ENCODE measurements around the gene NOP9.
"Not testable (repeated sequence)": the region's sequence is repeated elsewhere in the genome, so short reads cannot be mapped to it uniquely, and the experiment has no call there.

The NOP9 gene

GRCh38 chr14:24339284-24340151, 39.9 kb downstream of the NOP9 start, which contains the start of gene RIPK3:
Gene RIPK3 (minus strand): TSS chr14:24339991. CDS start chr14:24339826, 165 bp downstream.
- FAIRE-seq = peak; percentile 93
- DNase-seq (ENCODE audit: extremely low spot score, insufficient read length, low read depth) = peak; percentile 70

- FAIRE-seq = no peak
Measured at GRCh38 chr14:24340606-24341005, 41.0 kb downstream of the NOP9 start.

GRCh38 chr14:24342889-24343288, 43.2 kb downstream of the NOP9 start:
- no peak for FAIRE-seq

More at GRCh38 chr14:24340606-24341005, 41.0 kb downstream of the NOP9 start:
- DNase-seq (ENCODE audit: extremely low spot score, insufficient read length, low read depth) = no peak

GRCh38 chr14:24343795-24344660, 44.4 kb downstream of the NOP9 start:
- FAIRE-seq = no peak
- no peak for DNase-seq (ENCODE audit: extremely low spot score, insufficient read length, low read depth)

More at GRCh38 chr14:24342889-24343288, 43.2 kb downstream of the NOP9 start:
- no peak for DNase-seq (ENCODE audit: extremely low spot score, insufficient read length, low read depth)

- DNase-seq (ENCODE audit: extremely low spot score, insufficient read length, low read depth) = no peak
- FAIRE-seq = no peak
Measured at GRCh38 chr14:24347134-24347533, 47.5 kb downstream of the NOP9 start.

- FAIRE-seq (no peak), DNase-seq (ENCODE audit: extremely low spot score, insufficient read length, low read depth) (no peak)
Measured at GRCh38 chr14:24348186-24348585, 48.5 kb downstream of the NOP9 start.

GRCh38 chr14:24349742-24350141, 50.1 kb downstream of the NOP9 start:
- DNase-seq (ENCODE audit: extremely low spot score, insufficient read length, low read depth) = no peak
- FAIRE-seq = no peak

- FAIRE-seq (no peak), DNase-seq (ENCODE audit: extremely low spot score, insufficient read length, low read depth) (no peak)
Measured at GRCh38 chr14:24351517-24351916, 51.9 kb downstream of the NOP9 start.

GRCh38 chr14:24353559-24354481, 54.2 kb downstream of the NOP9 start:
- DNase-seq (ENCODE audit: extremely low spot score, insufficient read length, low read depth) (no peak), FAIRE-seq (no peak)

- not testable (repeated sequence) for FAIRE-seq; DNase-seq (ENCODE audit: extremely low spot score, insufficient read length, low read depth)
Measured at GRCh38 chr14:24354482-24354825, 54.8 kb downstream of the NOP9 start.

GRCh38 chr14:24355009-24355408, 55.4 kb downstream of the NOP9 start:
- FAIRE-seq = no peak
- DNase-seq (ENCODE audit: extremely low spot score, insufficient read length, low read depth) = no peak

- DNase-seq (ENCODE audit: extremely low spot score, insufficient read length, low read depth) (no peak), FAIRE-seq (no peak)
Measured at GRCh38 chr14:24356208-24356607, 56.6 kb downstream of the NOP9 start.
